RWPE2 (cell line): Measurements from ENCODE around the gene SERPINB5.
"Not testable (repeated sequence)": the region's sequence is repeated elsewhere in the genome, so short reads cannot be mapped to it uniquely, and the experiment has no call there.

ENCODE experiments used
- ATAC-seq: fragments of 200-7000 bp; cut with Tn5 transposase; 3 replicates; pipeline ENCODE4 v1.9.1; 2021; ENCODE audit warnings: low read depth
- DNase-seq: peaks from one replicate; pipeline ENCODE4 v3.0.0-alpha.2; 2020; ENCODE audit warnings: low spot score
- H3K27ac ChIP-seq: fragments of 450-650 bp; 2 replicates; pipeline ENCODE4 v1.5.1; 2017; ENCODE audit warnings: mild to moderate bottlenecking; ENCODE audit not compliant: poor library complexity, severe bottlenecking
- H3K27me3 ChIP-seq: fragments of 250-450 bp; sonication (Bioruptor Pico); 2 replicates; pipeline ENCODE4 v1.5.1; 2021; ENCODE audit warnings: mild to moderate bottlenecking, moderate library complexity; ENCODE audit not compliant: insufficient read depth, poor library complexity, severe bottlenecking
- H3K36me3 ChIP-seq: fragments of 250-450 bp; sonication (Bioruptor Pico); 2 replicates; pipeline ENCODE4 v1.5.1; 2020; ENCODE audit warnings: low read depth, mild to moderate bottlenecking, moderate library complexity
- H3K4me1 ChIP-seq: fragments of 250-450 bp; sonication (Bioruptor Pico); 2 replicates; pipeline ENCODE4 v1.5.1; 2021; ENCODE audit warnings: mild to moderate bottlenecking, moderate library complexity; ENCODE audit not compliant: insufficient read depth, poor library complexity, severe bottlenecking
- H3K4me3 ChIP-seq: fragments of 250-450 bp; sonication (Bioruptor Pico); 2 replicates; pipeline ENCODE4 v1.5.1; 2021; ENCODE audit warnings: mild to moderate bottlenecking, moderate library complexity; ENCODE audit not compliant: severe bottlenecking
- H3K9me3 ChIP-seq: fragments of 250-450 bp; sonication (Bioruptor Pico); 2 replicates; pipeline ENCODE4 v1.5.1; 2021; ENCODE audit warnings: mild to moderate bottlenecking, moderate library complexity; ENCODE audit not compliant: severe bottlenecking
- CTCF ChIP-seq: fragments of 450-650 bp; IDR thresholded peaks from one replicate; pipeline ENCODE4 v1.5.1; 2017; ENCODE audit warnings: mild to moderate bottlenecking, moderate library complexity; ENCODE audit not compliant: poor library complexity, severe bottlenecking

Gene SERPINB5

GRCh38 chr18:63449426-63449825 is 27.3 kb upstream of the SERPINB5 start:
- peak overlapping the region; percentile 99 for H3K27ac ChIP-seq
- ATAC-seq: no peak
- H3K9me3 ChIP-seq: no peaks in the 10 kb centered on the region
- H3K36me3 ChIP-seq: no peaks in the 10 kb centered on the region
- H3K4me1 ChIP-seq: peaks cover 50% of the 10 kb centered on the region
- DNase-seq: no peak
- TF ChIP-seq CTCF: no peak
- H3K27me3 ChIP-seq: no peaks in the 10 kb centered on the region
- no peak overlapping the region for H3K4me3 ChIP-seq

GRCh38 chr18:63451799-63452660 is 24.7 kb upstream of the SERPINB5 start:
- Histone ChIP-seq H3K27ac (peak overlapping the region; percentile 99), H3K4me1 (peaks cover 53% of the 10 kb centered on the region), H3K27me3 (no peaks in the 10 kb centered on the region), H3K36me3 (no peaks in the 10 kb centered on the region), H3K4me3 (no peak overlapping the region), H3K9me3 (no peaks in the 10 kb centered on the region)
- no peak for TF ChIP-seq CTCF
- peak; percentile 75 for DNase-seq
- ATAC-seq: peak; percentile 84

GRCh38 chr18:63452751-63453150 is 24.0 kb upstream of the SERPINB5 start:
- DNase-seq, ATAC-seq: not testable (repeated sequence)
- H3K27ac ChIP-seq: peak overlapping the region; percentile 99

GRCh38 chr18:63454497-63454896 is 22.3 kb upstream of the SERPINB5 start:
- no peaks in the 10 kb centered on the region for H3K36me3 ChIP-seq
- peak; percentile 85 for DNase-seq
- peak; percentile 91 for ATAC-seq
- peaks cover 49% of the 10 kb centered on the region for H3K4me1 ChIP-seq
- H3K27me3 ChIP-seq: no peaks in the 10 kb centered on the region
- no peak for TF ChIP-seq CTCF
- H3K4me3 ChIP-seq: no peak overlapping the region
- no peaks in the 10 kb centered on the region for H3K9me3 ChIP-seq
- peak overlapping the region; percentile 99 for H3K27ac ChIP-seq

More at GRCh38 chr18:63452751-63453150, 24.0 kb upstream of the SERPINB5 start:
- not testable (repeated sequence) for H3K36me3 ChIP-seq, H3K9me3 ChIP-seq, H3K4me3 ChIP-seq, H3K27me3 ChIP-seq
- H3K4me1 ChIP-seq: peaks cover 53% of the 10 kb centered on the region

GRCh38 chr18:63457977-63458376 is 18.8 kb upstream of the SERPINB5 start:
- Histone ChIP-seq H3K27ac (peak overlapping the region; percentile 8), H3K4me3 (no peak overlapping the region), H3K36me3 (no peaks in the 10 kb centered on the region), H3K9me3 (no peaks in the 10 kb centered on the region), H3K27me3 (no peaks in the 10 kb centered on the region), H3K4me1 (peaks cover 26% of the 10 kb centered on the region)
- DNase-seq: no peak
- no peak for TF ChIP-seq CTCF
- no peak for ATAC-seq
